NT2/D1 (cell line): Measurements from ENCODE around the gene PIWIL4.

ENCODE experiments used
- SUZ12 ChIP-seq: IDR thresholded peaks from 2 replicates; pipeline ENCODE4 v1.6.1; 2011; ENCODE audit not compliant: insufficient read length, insufficient read depth; ENCODE audit errors: extremely low read depth
- YY1 ChIP-seq: IDR thresholded peaks from 2 replicates; pipeline ENCODE4 v1.6.1; 2011; ENCODE audit not compliant: insufficient read length, insufficient read depth

DNA sequence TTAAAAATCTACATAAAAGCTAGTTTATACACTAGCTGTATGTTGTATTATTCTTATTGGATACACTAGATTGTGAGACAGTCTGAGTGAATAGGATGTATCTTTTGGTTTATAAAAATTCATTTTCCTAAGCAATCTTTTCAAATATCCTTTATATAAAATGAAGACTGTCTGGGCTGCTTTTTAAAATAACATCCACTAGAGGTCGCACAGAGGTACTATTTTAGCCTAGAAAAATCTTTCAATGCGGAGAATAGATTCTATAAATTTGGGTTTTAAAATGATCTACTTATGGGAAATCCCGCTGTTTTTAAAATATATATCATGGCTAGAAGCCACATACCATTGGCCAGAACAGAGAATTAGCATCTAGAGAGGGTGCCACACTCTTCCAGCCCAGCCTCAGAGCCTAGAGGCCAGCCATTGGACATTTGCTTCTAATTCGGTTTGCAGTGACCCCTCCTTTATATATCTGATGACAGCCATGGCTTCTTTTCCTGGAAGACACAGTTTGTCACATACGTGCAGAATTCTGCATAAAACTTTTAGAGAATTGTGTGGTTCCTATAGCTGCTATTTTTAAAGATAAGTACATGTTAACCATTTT is 47.6 kb upstream of the PIWIL4 start:
- TF ChIP-seq YY1 (no peak), SUZ12 (no peak)
